Activated CD4-positive, CD25-positive, alpha-beta regulatory T cell treated with anti-CD3 and anti-CD28 coated beads, Interleukin-2, amount 50 U/mL, for 16 hours (primary cell): ENCODE results near the gene IRF2BP2.
"Not testable (repeated sequence)": the region's sequence is repeated elsewhere in the genome, so short reads cannot be mapped to it uniquely, and the experiment has no call there.

Experiments
- DNase-seq: peaks from one replicate; pipeline ENCODE4 v3.0.0-alpha.2; 2020; ENCODE audit warnings: low read depth, low spot score

The IRF2BP2 gene

DNA sequence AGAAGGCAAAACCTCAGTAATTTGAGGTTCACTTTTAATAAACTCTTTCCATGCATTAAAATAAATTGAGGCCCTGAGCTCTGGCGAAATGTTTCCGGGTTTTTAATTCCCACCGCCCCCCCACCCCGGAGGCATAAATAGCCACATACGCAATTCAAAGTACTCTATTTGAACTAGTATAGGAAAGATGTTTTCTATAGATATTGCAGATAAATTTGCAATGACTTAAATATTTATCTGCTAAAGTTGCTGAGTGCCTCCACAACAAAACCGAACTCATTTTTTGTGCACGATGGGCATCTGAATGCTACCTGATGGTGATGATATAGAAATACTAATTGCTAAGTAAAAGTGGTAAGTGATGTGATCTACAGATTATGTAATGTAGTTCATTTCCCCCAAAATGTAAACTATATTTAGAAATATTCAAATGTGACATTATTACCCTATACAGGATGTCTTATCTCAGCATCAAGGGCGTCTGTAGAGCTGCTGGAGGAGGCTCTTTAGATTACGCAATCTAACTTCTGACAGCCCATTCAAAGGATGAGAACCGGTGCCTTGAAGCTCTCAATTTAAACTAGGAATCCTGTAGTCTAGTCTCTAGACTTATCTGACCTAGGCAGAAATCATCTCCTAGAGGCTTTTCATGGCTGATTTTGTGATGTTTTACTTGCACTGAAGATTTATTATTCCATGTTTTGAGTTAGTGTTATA is 8.5 kb downstream of the IRF2BP2 start:
- no peak for DNase-seq

- no peak for DNase-seq
These were observed 9.3 kb downstream of the IRF2BP2 start for GRCh38 chr1:234600418-234601281.

- peak; percentile 41 for DNase-seq
These were observed 10.2 kb downstream of the IRF2BP2 start for GRCh38 chr1:234599617-234600417.

- no peak for DNase-seq
These were observed 10.9 kb downstream of the IRF2BP2 start for GRCh38 chr1:234598974-234599616.

GRCh38 chr1:234597894-234598293 is 12.1 kb downstream of the IRF2BP2 start:
- DNase-seq: peak; percentile 41

DNA sequence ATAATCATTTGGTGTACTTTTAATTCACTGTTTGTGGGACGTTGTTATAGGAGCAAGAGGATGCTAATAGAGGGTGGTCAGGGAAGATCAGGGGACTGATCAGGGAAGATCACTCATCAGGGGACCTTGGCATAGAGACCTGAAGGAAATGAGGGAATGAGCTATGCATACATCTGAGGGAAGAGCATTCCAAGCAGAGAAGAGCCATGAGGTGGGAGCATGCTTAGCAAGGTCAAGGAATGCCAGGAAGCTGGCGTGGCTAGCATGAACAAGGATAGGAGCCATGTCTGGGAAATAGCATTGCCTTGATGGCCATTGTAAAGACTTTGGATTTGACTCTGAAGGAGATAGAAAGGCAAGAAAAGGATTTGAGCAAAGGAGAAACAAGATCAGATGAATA is 14.1 kb downstream of the IRF2BP2 start:
- DNase-seq: no peak

GRCh38 chr1:234594575-234594974 is 15.4 kb downstream of the IRF2BP2 start:
- not testable (repeated sequence) for DNase-seq

DNA sequence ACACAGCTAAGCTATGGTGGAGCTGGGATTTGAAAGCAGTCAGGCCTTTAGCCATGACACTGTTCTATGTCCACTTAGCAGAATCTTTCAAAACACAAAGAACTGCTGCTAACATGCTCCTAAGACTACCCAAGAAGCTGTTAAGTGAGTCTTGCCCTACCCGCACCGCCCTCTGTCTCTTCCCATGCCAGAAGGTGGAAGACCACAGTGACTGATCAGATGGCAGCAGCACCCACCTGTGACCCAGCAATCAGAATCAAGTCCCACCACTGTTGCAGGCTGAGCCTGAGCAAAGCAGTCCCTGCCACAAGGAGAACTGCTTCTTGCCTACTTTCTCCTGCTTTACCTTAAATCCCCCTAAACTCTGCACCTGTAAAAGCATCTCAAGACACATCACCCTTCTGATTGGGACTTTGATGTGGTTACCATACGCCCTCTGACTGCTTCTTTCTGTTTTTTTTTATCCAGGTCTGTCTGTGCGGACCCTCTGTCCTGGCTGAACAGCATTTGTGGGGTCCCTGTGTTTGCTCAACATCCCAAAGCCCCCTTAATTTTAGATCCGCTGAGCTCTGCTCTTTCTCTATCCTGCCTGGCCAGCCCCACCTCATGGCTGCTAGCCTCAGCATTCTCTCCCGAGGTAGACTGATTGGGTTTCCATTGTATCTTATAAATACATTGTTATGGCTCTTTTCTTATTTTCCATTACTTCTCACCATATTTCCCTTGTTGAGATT is 16.0 kb downstream of the IRF2BP2 start:
- DNase-seq: no peak

DNA sequence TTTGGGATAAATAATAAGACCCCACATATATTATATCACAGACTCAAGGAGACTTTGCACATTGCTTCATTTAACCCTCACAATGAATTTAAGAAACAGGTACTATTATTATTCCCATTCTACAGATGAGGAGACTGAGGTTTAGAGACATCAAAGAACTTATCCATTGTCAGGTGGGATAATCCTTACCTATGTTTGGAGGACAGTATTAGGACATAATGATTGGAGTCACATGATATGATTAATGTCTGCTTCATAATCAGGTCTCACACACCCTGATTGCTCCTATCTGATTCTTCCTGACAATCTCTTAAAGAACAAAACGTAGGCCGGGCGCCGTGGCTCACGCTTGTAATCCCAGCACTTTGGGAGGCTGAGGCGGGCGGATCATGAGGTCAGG is 16.9 kb downstream of the IRF2BP2 start:
- no peak for DNase-seq

- no peak for DNase-seq
These were observed 17.7 kb downstream of the IRF2BP2 start for GRCh38 chr1:234592240-234592639.

GRCh38 chr1:234591131-234591530 is 18.8 kb downstream of the IRF2BP2 start:
- no peak for DNase-seq

GRCh38 chr1:234589854-234590620 is 19.9 kb downstream of the IRF2BP2 start:
- no peak for DNase-seq

DNA sequence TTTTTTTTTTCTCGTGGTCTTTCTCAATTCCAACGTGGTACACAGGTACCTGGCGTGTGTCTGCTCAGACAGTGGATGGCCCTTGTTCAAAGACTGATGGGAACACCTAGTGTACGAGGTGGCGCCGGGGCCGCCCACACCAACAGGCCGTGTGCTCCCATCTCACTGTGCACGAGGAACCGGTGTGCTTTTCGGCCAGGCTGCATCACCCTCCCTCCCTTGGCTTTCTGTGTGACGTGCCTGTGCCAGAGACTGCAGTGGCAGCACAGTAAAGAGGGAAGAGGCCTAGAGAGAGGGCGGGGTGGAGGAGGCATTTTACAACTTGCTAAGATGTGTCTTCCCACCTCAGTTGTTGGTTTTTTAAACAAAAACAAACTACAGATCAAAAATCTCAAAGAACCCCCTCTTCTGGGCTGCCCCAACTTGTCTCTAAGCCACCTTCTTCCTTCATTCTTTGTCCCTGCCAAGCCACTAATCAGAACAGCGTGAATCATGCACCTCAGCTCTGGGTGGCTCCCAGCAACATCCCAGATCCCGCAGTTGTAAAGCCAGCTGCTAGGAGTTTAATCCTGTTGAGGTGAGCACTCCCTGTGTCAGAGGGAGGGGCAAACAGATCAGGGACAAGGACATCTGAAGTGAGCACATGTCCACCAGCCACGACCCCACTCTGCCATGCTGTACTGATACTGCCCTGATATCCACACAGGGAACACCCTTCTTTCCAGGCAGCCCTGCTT is 20.7 kb downstream of the IRF2BP2 start:
- no peak for DNase-seq

GRCh38 chr1:234588386-234588785 is 21.6 kb downstream of the IRF2BP2 start:
- no peak for DNase-seq

DNA sequence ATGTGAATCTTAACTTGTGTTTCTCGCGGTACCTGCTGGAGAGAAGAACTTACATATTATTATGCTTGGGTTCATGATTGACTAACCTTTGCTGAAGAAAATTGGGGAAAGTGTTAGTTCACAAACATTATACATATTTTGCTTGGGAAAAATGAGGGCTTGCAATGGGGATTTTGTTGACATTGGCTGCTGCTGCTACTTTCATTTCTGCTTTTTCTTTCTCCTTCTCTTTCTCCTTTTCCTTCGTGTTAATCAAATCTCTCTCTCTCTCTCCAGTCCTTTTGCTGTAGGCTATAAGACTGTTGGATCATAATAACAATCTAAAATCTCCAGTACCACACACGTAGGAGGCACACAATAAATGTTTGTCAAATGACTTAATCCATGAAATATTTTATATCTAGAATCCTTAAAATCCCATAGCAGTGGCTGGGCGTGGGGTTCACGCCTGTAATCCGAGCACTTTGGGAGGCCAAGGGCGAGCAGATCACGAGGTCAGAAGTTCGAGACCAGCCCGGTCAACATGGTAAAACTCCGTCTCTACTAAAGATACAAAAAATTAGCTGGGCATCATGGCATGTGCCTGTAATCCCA is 23.0 kb downstream of the IRF2BP2 start:
- no peak for DNase-seq

- no peak for DNase-seq
These were observed 23.7 kb downstream of the IRF2BP2 start for GRCh38 chr1:234586304-234586703.

DNA sequence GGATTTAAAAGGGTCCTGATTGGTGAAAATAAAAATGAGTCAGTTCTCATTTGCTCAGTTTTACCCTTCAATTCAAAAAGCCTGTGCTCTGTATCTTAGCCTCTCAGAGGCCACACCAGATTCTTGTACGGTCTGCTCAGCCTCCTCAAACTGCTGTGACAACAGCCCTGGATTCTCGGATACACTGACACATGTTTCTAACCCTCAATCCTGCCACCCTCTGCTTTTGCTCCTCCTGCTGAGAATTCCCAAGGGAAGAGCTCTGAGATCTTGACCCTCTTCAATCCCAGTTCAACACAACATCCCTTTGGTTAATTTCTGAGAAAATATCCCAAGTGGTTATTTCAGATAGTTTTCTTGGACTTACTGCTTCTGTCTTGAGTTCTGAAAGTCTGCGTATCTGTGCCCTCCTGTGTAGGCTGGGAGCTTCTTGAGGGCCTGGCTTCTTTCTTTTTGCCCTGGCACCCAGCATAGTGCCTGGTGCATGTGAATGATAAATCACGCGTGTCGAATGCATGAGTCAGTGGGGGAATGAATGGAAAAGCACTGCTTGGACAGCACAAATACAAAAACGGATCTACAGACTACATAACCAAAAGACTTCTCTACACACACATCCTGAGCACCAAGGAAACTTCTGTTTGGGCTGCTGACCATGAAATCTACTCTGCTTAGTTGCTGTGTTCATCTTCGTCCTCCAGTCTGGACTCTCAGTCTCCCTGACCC is 24.5 kb downstream of the IRF2BP2 start:
- no peak for DNase-seq

DNA sequence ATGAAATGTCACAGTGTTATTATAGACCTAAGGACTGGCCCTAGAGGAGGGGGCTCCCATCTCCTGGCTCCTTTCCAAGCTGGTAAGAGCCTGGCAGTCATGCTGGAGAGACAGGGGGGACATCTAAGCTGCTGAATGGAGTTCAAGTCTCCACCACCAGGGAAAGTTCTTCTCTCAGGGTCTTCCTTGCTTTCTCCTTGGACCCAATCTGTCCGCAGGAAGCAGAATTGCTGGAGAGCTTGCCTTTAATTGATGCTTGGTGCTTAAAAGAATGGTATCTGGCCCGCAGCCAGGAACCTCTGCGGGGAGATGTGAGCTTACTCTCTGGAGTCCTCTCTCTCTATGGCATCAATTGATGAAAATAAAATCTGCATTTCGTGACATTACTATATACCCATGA is 25.1 kb downstream of the IRF2BP2 start:
- DNase-seq: no peak
